ENCODE data around the gene SLC30A2. TPM values are rescaled to one million over a fixed set of nuclear protein-coding genes. Genes with fewer than 3 reads are reported as not detected.

The SLC30A2 gene
- polyA plus RNA-seq, 1 donor from 2014 or later, result 0.46 TPM

DNA sequence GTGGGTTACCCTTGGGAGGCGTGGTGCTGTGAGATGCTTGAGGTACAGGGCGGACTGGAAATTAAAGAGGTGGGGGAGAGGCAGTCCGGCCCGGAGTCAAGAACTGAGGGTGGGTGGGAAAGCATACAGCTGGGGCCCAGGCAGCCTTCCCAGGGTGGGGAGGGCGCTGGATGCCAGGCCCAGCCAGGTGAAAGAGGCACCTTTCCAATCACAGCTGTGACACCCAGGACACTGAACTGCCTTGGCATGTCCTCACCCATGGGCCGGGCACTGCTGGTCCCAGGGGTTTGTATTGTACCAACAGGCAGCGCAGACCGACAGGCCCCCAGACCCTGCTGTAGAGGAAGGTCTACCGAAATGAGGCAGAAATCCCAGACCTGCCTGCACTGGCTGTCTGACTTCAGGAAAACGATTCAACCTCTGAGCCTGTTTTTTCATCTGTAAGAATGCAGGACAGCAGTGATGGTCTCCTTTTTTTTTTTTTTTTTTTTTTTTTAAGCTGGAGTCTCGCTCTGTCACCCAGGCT lies 9.1 kb downstream of the SLC30A2 start:
- H3K79me2 ChIP-seq (replicated peaks; ENCODE audit: insufficient read depth, low read length), result no peaks in the 10 kb centered on the region
- H2AFZ ChIP-seq (ENCODE audit: low read depth, low read length), result no peak overlapping the region
- H3K9me2 ChIP-seq (ENCODE audit: insufficient read depth, low read length), result no peaks in the 10 kb centered on the region
- H3K27me3 ChIP-seq (ENCODE audit: insufficient read depth, low read depth, low read length), result no peaks in the 10 kb centered on the region
- no peaks in the 10 kb centered on the region for H4K20me1 ChIP-seq (ENCODE audit: insufficient read depth)
- H3K9me3 ChIP-seq (ENCODE audit: low read length), result no peaks in the 10 kb centered on the region
- no peaks in the 10 kb centered on the region for H3F3A ChIP-seq (ENCODE audit: insufficient read depth, low read length, poor library complexity, severe bottlenecking)
- no peak for TF ChIP-seq EZH2 (IDR thresholded peaks at IDR 0.05; ENCODE audit: borderline replicate concordance, insufficient read depth, low read length, poor library complexity, severe bottlenecking)
- TF ChIP-seq SMC3 (conservative IDR thresholded peaks at IDR 0.05; ENCODE audit: poor library complexity), result no peak
- TF ChIP-seq, protein P1, sequence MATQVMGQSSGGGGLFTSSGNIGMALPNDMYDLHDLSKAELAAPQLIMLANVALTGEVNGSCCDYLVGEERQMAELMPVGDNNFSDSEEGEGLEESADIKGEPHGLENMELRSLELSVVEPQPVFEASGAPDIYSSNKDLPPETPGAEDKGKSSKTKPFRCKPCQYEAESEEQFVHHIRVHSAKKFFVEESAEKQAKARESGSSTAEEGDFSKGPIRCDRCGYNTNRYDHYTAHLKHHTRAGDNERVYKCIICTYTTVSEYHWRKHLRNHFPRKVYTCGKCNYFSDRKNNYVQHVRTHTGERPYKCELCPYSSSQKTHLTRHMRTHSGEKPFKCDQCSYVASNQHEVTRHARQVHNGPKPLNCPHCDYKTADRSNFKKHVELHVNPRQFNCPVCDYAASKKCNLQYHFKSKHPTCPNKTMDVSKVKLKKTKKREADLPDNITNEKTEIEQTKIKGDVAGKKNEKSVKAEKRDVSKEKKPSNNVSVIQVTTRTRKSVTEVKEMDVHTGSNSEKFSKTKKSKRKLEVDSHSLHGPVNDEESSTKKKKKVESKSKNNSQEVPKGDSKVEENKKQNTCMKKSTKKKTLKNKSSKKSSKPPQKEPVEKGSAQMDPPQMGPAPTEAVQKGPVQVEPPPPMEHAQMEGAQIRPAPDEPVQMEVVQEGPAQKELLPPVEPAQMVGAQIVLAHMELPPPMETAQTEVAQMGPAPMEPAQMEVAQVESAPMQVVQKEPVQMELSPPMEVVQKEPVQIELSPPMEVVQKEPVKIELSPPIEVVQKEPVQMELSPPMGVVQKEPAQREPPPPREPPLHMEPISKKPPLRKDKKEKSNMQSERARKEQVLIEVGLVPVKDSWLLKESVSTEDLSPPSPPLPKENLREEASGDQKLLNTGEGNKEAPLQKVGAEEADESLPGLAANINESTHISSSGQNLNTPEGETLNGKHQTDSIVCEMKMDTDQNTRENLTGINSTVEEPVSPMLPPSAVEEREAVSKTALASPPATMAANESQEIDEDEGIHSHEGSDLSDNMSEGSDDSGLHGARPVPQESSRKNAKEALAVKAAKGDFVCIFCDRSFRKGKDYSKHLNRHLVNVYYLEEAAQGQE (IDR thresholded peaks at IDR 0.05; ENCODE audit: borderline replicate concordance), result no peak
- no peaks in the 10 kb centered on the region for H3K36me3 ChIP-seq (ENCODE audit: insufficient read depth, low read length)
- H3K4me2 ChIP-seq (ENCODE audit: low read length), result no peak overlapping the region
- H3K9ac ChIP-seq (ENCODE audit: low read length), result no peak overlapping the region
- H3K27ac ChIP-seq (ENCODE audit: low read length), result no peak overlapping the region
- no peak overlapping the region for H3K4me3 ChIP-seq (ENCODE audit: low read length)

DNA sequence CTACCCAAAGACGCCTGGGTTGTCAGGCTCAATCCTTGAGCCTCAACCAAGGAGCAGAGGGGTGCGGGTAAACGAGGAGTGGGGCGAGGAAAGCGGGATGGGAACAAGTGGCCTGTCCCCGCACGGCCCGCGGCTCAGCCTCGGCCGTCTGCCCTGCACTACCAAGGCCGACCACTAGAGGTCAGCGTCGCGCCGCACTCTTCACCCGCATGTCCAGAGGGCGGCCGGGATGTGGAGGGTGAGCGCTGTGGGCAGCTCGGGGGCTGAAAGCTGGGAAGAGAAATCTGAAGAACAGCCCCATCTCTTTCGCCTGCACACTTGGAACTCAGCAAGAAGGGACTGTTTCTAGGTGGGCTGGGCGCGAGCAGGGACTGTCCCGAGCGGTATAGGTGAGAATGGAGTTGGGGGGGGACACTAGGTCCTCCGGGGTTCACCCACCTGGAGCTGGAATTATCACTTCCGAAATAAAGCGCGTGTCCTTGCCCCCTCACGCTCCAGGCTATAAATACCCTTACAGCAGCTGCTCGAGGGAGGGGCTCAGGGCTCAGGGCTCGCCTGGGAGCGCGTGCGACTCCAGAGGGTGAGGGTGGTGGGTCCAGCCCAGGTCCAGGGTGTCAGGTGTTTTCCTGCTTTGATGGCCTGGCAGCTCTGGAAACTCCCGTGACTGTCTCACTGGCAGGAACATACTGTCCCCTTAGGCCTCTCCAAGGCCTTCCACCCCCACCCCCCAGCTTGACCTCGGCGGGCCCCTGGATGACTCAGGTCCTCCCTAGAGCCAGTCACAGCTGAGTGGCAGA lies 9.8 kb downstream of the SLC30A2 start:
- H3K4me2 ChIP-seq (ENCODE audit: low read length), result peak overlapping the region; percentile 56
- H3K9me3 ChIP-seq (ENCODE audit: low read length), result no peaks in the 10 kb centered on the region
- H3K9me2 ChIP-seq (ENCODE audit: insufficient read depth, low read length), result no peaks in the 10 kb centered on the region
- H3K27me3 ChIP-seq (ENCODE audit: insufficient read depth, low read depth, low read length), result no peaks in the 10 kb centered on the region
- peak overlapping the region; percentile 94 for H2AFZ ChIP-seq (ENCODE audit: low read depth, low read length)
- TF ChIP-seq, protein P2, sequence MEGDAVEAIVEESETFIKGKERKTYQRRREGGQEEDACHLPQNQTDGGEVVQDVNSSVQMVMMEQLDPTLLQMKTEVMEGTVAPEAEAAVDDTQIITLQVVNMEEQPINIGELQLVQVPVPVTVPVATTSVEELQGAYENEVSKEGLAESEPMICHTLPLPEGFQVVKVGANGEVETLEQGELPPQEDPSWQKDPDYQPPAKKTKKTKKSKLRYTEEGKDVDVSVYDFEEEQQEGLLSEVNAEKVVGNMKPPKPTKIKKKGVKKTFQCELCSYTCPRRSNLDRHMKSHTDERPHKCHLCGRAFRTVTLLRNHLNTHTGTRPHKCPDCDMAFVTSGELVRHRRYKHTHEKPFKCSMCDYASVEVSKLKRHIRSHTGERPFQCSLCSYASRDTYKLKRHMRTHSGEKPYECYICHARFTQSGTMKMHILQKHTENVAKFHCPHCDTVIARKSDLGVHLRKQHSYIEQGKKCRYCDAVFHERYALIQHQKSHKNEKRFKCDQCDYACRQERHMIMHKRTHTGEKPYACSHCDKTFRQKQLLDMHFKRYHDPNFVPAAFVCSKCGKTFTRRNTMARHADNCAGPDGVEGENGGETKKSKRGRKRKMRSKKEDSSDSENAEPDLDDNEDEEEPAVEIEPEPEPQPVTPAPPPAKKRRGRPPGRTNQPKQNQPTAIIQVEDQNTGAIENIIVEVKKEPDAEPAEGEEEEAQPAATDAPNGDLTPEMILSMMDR (IDR thresholded peaks at IDR 0.05; ENCODE audit: poor library complexity, severe bottlenecking), result peak; percentile 98
- TF ChIP-seq EZH2 (IDR thresholded peaks at IDR 0.05; ENCODE audit: borderline replicate concordance, insufficient read depth, low read length, poor library complexity, severe bottlenecking), result no peak
- TF ChIP-seq, protein P1 (IDR thresholded peaks at IDR 0.05; ENCODE audit: borderline replicate concordance), result no peak
- TF ChIP-seq RAD21 (conservative IDR thresholded peaks at IDR 0.05), result peak; percentile 82
- TF ChIP-seq MXI1 (conservative IDR thresholded peaks at IDR 0.05; ENCODE audit: poor library complexity, severe bottlenecking), result peak; percentile 1
- TF ChIP-seq SMC3 (conservative IDR thresholded peaks at IDR 0.05; ENCODE audit: poor library complexity), result peak; percentile 80
- no peak for TF ChIP-seq POLR2AphosphoS5 (IDR thresholded peaks at IDR 0.05)
- TF ChIP-seq TAF1 (IDR thresholded peaks at IDR 0.05; ENCODE audit: low read depth), result no peak
- TF ChIP-seq EP300 (conservative IDR thresholded peaks at IDR 0.05; ENCODE audit: poor library complexity, severe bottlenecking), result no peak
- peak overlapping the region; percentile 73 for H3K27ac ChIP-seq (ENCODE audit: low read length)
- no peaks in the 10 kb centered on the region for H4K20me1 ChIP-seq (ENCODE audit: insufficient read depth)
- peak overlapping the region; percentile 93 for H3K4me3 ChIP-seq (ENCODE audit: low read length)
- H3K36me3 ChIP-seq (ENCODE audit: insufficient read depth, low read length), result no peaks in the 10 kb centered on the region
- H3K79me2 ChIP-seq (replicated peaks; ENCODE audit: insufficient read depth, low read length), result no peaks in the 10 kb centered on the region
- peak overlapping the region; percentile 82 for H3K9ac ChIP-seq (ENCODE audit: low read length)
- H3F3A ChIP-seq (ENCODE audit: insufficient read depth, low read length, poor library complexity, severe bottlenecking), result no peaks in the 10 kb centered on the region
